GM20000 (cell line): Measurements from ENCODE around the gene GUCY2C.
A peak's percentile ranks its signal among the peaks of the same experiment; 100 is the strongest.
"Not testable (repeated sequence)": the region's sequence is repeated elsewhere in the genome, so short reads cannot be mapped to it uniquely, and the experiment has no call there.

Experiments used
- DNase-seq: peaks from one replicate; pipeline ENCODE4 v3.0.0; 2012; ENCODE audit warnings: low spot score
- TF ChIP-seq, protein P1 (sequence below): IDR thresholded peaks from 2 replicates; pipeline ENCODE4 v1.5.1; 2012; ENCODE audit warnings: mild to moderate bottlenecking, control low read depth; ENCODE audit errors: extremely low read depth, missing control alignments

The GUCY2C gene

DNA sequence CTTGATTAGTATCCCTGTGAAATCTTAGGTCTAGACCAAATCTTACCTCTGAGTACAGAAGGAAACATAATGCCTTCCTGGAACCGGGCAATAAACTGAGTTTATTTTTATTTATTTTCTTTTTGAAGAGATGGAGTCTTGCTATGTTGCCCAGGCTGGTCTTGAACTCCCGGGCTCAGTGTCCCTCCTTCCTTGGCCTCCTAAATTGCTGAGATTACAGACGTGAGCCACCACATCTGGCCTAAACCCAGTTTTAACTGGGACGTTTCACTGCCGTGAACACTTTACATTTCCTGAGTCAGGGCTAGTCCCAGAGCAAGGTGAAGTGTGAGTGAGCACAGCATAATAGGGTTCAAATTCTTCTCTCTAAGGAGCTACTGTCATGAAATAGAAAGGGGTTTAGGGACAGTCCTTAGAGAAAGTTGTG lies 671 bp downstream of the GUCY2C start:
- DNase-seq: no peak
- TF ChIP-seq, protein P1, sequence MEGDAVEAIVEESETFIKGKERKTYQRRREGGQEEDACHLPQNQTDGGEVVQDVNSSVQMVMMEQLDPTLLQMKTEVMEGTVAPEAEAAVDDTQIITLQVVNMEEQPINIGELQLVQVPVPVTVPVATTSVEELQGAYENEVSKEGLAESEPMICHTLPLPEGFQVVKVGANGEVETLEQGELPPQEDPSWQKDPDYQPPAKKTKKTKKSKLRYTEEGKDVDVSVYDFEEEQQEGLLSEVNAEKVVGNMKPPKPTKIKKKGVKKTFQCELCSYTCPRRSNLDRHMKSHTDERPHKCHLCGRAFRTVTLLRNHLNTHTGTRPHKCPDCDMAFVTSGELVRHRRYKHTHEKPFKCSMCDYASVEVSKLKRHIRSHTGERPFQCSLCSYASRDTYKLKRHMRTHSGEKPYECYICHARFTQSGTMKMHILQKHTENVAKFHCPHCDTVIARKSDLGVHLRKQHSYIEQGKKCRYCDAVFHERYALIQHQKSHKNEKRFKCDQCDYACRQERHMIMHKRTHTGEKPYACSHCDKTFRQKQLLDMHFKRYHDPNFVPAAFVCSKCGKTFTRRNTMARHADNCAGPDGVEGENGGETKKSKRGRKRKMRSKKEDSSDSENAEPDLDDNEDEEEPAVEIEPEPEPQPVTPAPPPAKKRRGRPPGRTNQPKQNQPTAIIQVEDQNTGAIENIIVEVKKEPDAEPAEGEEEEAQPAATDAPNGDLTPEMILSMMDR: no peak

DNA sequence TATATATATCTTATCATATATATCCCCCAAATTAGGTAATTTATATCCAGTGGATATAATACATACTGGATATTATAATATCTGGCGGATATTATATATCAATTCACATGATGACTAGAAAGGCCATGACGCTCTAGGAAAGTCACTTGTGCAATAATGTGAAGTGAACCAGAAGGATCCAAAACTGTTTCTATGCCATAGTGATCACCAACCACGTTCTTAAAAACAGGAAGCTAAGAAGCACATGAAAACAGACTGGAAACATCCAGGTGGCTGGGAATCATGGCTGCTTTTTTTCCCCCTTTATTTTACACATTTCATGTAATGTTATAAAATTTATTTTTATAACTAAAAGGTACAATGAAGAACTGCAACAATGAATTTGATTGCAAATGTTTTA lies 1.4 kb downstream of the GUCY2C start:
- no peak for DNase-seq
- TF ChIP-seq, protein P1: no peak

DNA sequence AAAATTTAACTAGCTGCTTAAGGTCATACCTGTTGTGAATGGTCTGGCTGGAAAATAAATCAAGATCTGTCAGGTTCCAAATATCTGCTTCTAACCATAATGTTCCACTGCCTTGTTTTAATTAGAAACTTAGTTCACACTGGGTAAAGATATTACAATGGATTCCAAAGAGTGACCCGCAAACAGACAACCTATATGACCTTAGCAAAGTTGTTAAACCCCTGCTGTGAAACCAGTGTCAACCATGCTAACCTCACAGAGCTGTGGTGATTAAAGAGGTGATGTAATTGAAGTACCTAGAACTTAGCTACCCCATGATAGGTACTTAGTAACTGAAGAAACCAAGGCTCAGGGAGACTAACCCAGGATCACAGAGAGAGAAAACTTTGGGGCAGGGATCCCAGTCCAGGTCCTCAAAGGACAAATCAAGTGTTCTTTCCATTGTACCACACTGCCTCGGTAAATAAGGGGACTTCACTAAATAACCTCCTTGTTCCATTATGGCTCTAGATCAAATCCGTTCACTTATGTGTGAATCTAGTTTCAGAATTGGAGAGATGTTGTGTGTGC lies 2.2 kb downstream of the GUCY2C start:
- DNase-seq: no peak

DNA sequence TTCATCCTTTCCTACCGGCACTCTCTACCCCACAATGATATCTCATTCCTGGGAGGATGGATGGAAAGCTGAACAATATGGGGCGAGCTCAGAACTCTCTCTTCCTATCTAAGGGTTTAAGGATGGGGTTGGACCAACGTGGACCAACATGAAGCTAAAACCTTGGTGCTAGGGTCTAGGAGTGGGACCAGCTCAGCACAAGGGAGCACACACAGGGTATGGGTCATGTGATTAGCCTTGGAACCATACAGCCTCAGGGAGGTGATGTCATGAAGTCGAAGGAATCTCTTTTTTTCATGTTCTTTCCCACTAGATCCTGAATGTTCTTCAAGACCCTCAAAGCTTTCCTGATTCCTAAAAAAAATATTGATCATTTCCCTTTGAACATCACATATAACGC lies 3.3 kb downstream of the GUCY2C start:
- TF ChIP-seq, protein P1: no peak
- DNase-seq: no peak

More for the DNA sequence above, 2.2 kb downstream of the GUCY2C start:
- TF ChIP-seq, protein P1: no peak

DNA sequence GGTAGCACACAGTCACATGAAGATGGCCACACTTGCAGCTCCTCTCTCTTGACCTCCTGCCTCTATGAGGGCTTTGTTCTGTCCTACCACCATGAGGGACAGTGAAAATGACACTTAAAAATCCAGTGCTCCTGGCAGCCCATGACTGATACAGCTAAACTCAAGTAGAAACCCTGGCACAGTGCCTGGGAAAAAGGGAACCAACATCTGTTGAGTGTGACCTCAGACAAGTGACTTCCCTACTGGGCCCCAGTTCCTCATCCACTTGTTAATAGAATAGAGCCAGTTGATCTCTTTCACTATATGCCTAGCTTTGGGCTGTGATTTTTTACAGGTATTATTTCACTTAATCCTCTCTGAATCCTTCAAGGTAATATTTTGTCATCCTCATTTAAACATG lies 4.8 kb downstream of the GUCY2C start:
- DNase-seq: no peak
- TF ChIP-seq, protein P1: no peak

DNA sequence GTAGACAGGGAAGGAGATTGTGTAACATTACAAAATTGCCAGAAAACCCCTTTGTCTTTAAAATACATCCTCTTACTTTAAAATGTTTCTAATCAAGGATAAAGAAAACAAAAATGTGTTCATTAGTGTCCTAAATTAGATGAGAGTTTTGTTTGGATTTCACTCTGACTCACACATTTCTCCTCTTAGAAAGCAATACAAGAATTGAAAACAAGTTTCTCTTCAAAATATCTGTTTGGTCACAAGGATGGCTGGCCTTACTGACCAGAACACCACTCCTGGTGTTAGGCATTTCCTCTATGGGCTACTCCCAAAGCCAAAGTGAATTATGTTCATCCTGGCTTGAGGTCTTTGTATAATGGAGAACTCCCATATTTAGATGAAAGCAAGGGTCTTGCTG lies 6.4 kb downstream of the GUCY2C start:
- peak; percentile 11 for DNase-seq
- TF ChIP-seq, protein P1: no peak

DNA sequence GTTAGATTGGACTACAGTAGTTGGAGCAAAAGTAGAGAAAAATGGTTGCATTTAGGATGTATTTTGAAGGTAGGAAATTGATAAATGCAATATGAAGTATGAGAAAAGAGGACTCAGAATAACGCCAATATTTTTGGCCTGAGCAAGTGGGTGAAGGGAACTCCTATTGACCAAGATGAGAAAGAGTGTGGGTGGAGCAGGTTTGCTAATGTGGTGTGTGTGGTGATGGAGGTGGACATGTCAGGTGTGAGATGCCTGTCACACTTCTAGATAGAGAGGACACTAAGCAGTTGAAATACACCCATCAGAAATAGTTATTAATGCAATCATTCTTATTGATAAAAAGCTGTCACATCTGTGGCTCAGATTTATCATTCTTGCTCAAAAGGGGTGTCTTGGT lies 7.3 kb downstream of the GUCY2C start:
- DNase-seq: no peak
- TF ChIP-seq, protein P1: no peak

DNA sequence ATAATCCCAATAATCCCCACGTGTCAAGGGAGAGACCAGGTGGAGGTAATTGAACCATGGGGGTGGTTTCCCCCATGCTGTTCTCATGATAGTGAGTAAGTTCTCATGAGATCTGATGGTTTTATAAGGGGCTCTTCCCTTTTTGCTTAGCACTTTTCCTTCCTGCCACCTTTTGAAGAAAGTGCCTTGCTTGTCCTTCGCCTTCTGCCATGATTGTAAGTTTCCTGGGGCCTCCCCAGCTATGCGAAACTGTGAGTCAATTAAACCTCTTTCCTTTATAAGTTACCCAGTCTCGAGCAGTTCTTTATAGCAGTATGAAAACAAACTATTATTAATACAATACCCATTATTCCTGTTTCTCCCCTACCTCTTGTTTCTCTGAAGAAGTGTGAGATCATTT lies 14.2 kb downstream of the GUCY2C start:
- not testable (repeated sequence) for DNase-seq
